Progenitor cell of endocrine pancreas (in vitro differentiated cells): ENCODE results near the gene MEX3A. TPM values are rescaled to one million over a fixed set of nuclear protein-coding genes. Genes with fewer than 3 reads are reported as not detected.

Experiments used
- DNase-seq: peaks from one replicate; pipeline ENCODE4 v3.0.0; 2021; ENCODE audit warnings: low spot score; ENCODE audit not compliant: unreplicated experiment
- H3K27ac Mint-ChIP-seq: 2 replicates; pipeline ENCODE4 v1.8.0; 2021; ENCODE audit warnings: mild to moderate bottlenecking, moderate library complexity, mixed read lengths
- H3K27me3 Mint-ChIP-seq: 2 replicates; pipeline ENCODE4 v1.8.0; 2021; ENCODE audit warnings: mixed read lengths
- H3K36me3 Mint-ChIP-seq: 2 replicates; pipeline ENCODE4 v1.8.0; 2022; ENCODE audit warnings: mixed read lengths; ENCODE audit not compliant: insufficient read depth
- H3K4me1 Mint-ChIP-seq: 2 replicates; pipeline ENCODE4 v1.8.0; 2021; ENCODE audit warnings: low read depth, mixed read lengths
- H3K4me3 Mint-ChIP-seq: 2 replicates; pipeline ENCODE4 v1.8.0; 2021; ENCODE audit warnings: low read depth, mild to moderate bottlenecking, moderate library complexity, mixed read lengths
- H3K9me3 Mint-ChIP-seq: 2 replicates; pipeline ENCODE4 v1.8.0; 2021; ENCODE audit warnings: low read depth, mixed read lengths
- total RNA-seq: library from RNA; stranded (reverse); gene quantifications from 2 replicates; pipeline ENCODE4 v1.2.1, GENCODE V29; 2021
- TF ChIP-seq, protein P1 (sequence below): fragments of 200-600 bp; sonication (generic); IDR thresholded peaks from one replicate; pipeline ENCODE4 v1.5.0; 2021; ENCODE audit warnings: antibody characterized with exemption, mild to moderate bottlenecking; ENCODE audit not compliant: unreplicated experiment

MEX3A gene
- total RNA-seq, 1 donor from 2014 or later: 112 TPM

DNA sequence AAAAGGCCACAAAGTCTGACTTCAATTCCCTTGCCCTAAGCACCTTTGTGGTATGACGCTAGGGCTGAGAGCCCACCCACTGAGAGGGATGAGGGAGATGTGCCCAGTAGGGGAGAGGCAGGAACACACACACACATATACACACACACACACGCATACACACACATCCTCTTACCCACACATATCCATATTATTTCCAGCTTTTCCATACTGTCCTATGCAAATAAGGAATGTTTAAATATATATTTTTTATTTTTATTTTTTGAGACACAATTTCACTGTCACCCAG lies 18.3 kb downstream of the MEX3A start:
- no peak for DNase-seq
- H3K4me1 Mint-ChIP-seq: peaks cover 24% of the 10 kb centered on the region
- TF ChIP-seq, protein P1, sequence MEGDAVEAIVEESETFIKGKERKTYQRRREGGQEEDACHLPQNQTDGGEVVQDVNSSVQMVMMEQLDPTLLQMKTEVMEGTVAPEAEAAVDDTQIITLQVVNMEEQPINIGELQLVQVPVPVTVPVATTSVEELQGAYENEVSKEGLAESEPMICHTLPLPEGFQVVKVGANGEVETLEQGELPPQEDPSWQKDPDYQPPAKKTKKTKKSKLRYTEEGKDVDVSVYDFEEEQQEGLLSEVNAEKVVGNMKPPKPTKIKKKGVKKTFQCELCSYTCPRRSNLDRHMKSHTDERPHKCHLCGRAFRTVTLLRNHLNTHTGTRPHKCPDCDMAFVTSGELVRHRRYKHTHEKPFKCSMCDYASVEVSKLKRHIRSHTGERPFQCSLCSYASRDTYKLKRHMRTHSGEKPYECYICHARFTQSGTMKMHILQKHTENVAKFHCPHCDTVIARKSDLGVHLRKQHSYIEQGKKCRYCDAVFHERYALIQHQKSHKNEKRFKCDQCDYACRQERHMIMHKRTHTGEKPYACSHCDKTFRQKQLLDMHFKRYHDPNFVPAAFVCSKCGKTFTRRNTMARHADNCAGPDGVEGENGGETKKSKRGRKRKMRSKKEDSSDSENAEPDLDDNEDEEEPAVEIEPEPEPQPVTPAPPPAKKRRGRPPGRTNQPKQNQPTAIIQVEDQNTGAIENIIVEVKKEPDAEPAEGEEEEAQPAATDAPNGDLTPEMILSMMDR: no peak
- no peak overlapping the region for H3K4me3 Mint-ChIP-seq
- no peaks in the 10 kb centered on the region for H3K9me3 Mint-ChIP-seq
- peaks cover 6% of the 10 kb centered on the region for H3K36me3 Mint-ChIP-seq
- peak overlapping the region; percentile 93 for H3K27ac Mint-ChIP-seq
- no peaks in the 10 kb centered on the region for H3K27me3 Mint-ChIP-seq

DNA sequence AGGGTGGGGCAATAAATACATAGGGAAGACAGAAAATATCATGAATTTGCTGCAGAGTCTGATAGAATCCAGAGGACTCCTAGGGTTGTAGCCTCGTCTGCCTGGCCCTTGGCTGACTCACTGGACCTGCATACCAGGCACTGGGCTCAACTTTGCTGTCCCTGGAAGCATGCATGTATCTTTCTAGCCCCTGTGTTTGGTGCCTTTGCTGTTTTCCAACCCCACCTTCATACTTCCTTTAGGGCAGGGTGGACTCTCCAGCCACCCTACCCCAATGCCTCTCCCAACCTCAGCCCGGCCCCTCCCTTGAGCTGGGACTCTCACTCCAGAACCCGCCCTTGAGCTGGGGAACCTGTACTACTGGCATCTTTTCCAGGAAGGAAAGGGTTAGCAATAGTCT lies 20.1 kb downstream of the MEX3A start:
- H3K36me3 Mint-ChIP-seq: peaks cover 5% of the 10 kb centered on the region
- TF ChIP-seq, protein P1: no peak
- no peaks in the 10 kb centered on the region for H3K27me3 Mint-ChIP-seq
- DNase-seq: no peak
- H3K4me3 Mint-ChIP-seq: peak overlapping the region; percentile 96
- H3K4me1 Mint-ChIP-seq: peaks cover 24% of the 10 kb centered on the region
- no peaks in the 10 kb centered on the region for H3K9me3 Mint-ChIP-seq
- H3K27ac Mint-ChIP-seq: peak overlapping the region; percentile 98

DNA sequence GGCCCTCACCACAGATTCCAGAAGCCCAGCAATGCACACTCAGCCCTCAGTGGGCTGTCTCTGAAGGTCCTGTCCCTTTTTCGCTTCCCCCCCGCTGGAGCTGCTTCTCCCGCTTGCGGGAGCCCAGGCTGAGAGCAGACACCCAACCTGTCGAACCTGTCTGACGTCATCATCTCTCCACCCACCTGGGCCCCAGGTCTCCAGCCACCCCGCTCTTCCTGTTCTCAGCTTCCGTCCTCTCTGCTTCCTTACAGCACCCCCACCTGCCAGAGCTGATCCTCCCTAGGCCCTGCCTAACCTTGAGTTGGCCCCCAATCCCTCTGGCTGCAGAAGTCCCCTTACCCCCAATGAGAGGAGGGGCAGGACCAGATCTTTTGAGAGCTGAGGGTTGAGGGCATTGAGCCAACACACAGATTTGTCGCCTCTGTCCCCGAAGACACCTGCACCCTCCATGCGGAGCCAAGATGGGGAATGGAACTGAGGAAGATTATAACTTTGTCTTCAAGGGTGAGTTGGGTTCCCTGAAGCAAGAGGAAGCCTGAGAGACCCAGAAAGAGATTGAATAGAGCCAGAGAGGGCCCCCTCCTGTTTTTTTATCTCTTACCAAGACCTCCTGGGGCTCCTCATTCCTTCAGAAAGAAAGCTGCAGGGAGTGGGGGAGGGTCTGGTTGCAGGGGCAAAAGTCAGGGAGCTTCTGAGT lies 21.2 kb downstream of the MEX3A start, which contains the start of gene RAB25:
TSS of gene RAB25 (plus strand) at position 224 of the 700 bp plus-strand sequence. CDS start at position 465, 241 bp downstream.
- Mint-ChIP-seq H3K4me1 (peaks cover 24% of the 10 kb centered on the region), H3K4me3 (peak within 1 kb of the TSS; percentile 96), H3K27me3 (no peaks in the 10 kb centered on the region), H3K36me3 (peaks cover 3% of the 10 kb centered on the region), H3K9me3 (no peaks in the 10 kb centered on the region), H3K27ac (peak within 1 kb of the TSS; percentile 98)
- peak; percentile 61 for DNase-seq
- TF ChIP-seq, protein P1: no peak

DNA sequence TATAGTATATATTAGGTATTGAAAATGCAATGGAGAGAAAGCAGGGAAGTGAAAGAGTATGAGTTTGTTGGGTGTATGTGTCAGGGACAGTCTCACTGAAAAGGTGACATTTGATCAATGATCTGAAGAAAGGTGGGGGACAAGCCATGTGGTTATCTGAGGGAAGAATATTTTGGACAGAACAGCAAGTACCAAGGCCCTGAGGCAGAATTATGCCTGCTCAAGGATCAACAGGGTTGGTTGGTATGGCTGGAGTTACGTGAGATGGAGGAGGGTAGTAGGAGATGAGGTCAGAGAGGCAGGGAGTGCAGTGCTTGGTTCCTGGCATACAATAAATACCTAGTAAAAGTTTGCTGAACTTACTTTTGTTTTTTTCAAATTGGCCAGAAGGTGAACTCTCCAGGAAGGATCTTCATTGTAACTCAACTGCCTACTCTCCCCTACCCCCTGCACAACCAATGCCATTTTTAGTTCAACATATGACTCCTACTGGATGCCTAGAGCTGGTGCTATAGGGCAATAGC lies 25.9 kb downstream of the MEX3A start:
- no peak overlapping the region for H3K27ac Mint-ChIP-seq
- H3K4me1 Mint-ChIP-seq: peaks cover 23% of the 10 kb centered on the region
- H3K27me3 Mint-ChIP-seq: no peaks in the 10 kb centered on the region
- no peaks in the 10 kb centered on the region for H3K9me3 Mint-ChIP-seq
- TF ChIP-seq, protein P1: no peak
- H3K4me3 Mint-ChIP-seq: peak overlapping the region; percentile 15
- peaks cover 4% of the 10 kb centered on the region for H3K36me3 Mint-ChIP-seq
- DNase-seq: no peak

DNA sequence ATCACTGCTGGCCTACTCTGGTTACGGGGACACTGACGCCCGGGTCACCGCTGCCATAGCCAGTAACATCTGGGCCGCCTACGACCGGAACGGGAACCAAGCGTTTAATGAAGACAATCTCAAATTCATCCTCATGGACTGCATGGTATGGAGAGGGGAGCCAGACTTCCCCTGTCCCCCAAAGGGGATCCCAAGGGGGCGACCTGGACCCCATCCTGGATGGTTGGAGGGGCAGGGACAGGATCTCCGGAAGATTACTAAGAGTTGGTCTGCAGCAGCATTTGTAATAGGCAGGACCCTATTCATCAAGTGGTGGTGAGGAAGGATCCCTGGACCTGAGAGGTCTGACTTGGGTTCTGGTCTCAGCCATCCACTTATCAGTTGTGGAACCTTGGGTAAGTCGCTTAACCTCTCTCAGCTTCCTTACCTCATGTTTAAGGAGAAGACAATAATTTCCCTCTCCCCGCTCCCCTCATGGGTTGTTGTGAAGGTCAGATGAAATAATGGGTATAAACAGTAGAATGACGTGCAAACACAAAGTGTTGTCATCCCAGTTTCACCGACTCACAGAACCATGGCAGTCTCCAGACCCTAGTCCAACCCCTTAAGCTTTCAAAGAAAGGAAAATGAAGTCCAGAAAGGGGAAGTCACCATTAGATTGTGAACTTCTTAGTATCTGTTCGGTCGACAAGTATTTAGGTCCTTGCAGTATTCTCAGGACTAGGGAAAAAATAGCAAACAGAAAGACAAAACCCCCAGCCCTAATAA lies 26.8 kb downstream of the MEX3A start:
- H3K4me3 Mint-ChIP-seq: peak overlapping the region; percentile 97
- no peak for DNase-seq
- peaks cover 4% of the 10 kb centered on the region for H3K36me3 Mint-ChIP-seq
- TF ChIP-seq, protein P1: no peak
- H3K4me1 Mint-ChIP-seq: peaks cover 17% of the 10 kb centered on the region
- H3K9me3 Mint-ChIP-seq: no peaks in the 10 kb centered on the region
- H3K27ac Mint-ChIP-seq: peak overlapping the region; percentile 59
- no peaks in the 10 kb centered on the region for H3K27me3 Mint-ChIP-seq
